ENCODE data around the gene TRAK1. TPM values are rescaled to one million over a fixed set of nuclear protein-coding genes. Genes with fewer than 3 reads are reported as not detected.

The TRAK1 gene
- total RNA-seq, 1 experiment from 2014 or later: 41.0 TPM

DNA sequence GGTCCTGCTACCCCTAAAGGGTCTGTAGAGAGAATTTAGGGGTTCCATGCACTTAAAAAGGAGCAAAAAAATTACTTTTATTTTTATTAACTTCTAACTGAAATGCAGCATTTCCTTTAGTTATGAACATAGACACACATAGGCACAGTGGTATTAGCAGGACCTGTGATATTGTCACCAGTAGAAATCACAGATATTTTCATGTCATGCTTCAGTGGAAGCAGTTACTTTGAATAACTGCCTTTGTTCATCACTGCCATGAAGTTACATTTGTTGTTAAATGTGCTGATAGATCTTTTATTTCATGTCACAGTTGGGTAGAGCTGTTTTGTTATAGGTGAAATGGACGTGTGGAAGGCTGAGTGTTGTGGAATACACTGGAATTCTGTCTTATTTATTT lies 37.4 kb downstream of the TRAK1 start (continued):
- TF ChIP-seq, protein P1, sequence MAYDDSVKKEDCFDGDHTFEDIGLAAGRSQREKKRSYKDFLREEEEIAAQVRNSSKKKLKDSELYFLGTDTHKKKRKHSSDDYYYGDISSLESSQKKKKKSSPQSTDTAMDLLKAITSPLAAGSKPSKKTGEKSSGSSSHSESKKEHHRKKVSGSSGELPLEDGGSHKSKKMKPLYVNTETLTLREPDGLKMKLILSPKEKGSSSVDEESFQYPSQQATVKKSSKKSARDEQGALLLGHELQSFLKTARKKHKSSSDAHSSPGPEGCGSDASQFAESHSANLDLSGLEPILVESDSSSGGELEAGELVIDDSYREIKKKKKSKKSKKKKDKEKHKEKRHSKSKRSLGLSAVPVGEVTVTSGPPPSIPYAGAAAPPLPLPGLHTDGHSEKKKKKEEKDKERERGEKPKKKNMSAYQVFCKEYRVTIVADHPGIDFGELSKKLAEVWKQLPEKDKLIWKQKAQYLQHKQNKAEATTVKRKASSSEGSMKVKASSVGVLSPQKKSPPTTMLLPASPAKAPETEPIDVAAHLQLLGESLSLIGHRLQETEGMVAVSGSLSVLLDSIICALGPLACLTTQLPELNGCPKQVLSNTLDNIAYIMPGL (CRISPR knock-in tag; IDR thresholded peaks at IDR 0.05): no peak
- TF ChIP-seq TEAD1 (CRISPR knock-in tag; IDR thresholded peaks at IDR 0.05) (no peak), GRHL2 (CRISPR knock-in tag; IDR thresholded peaks at IDR 0.05; ENCODE audit: insufficient replicate concordance, severe bottlenecking) (no peak)

DNA sequence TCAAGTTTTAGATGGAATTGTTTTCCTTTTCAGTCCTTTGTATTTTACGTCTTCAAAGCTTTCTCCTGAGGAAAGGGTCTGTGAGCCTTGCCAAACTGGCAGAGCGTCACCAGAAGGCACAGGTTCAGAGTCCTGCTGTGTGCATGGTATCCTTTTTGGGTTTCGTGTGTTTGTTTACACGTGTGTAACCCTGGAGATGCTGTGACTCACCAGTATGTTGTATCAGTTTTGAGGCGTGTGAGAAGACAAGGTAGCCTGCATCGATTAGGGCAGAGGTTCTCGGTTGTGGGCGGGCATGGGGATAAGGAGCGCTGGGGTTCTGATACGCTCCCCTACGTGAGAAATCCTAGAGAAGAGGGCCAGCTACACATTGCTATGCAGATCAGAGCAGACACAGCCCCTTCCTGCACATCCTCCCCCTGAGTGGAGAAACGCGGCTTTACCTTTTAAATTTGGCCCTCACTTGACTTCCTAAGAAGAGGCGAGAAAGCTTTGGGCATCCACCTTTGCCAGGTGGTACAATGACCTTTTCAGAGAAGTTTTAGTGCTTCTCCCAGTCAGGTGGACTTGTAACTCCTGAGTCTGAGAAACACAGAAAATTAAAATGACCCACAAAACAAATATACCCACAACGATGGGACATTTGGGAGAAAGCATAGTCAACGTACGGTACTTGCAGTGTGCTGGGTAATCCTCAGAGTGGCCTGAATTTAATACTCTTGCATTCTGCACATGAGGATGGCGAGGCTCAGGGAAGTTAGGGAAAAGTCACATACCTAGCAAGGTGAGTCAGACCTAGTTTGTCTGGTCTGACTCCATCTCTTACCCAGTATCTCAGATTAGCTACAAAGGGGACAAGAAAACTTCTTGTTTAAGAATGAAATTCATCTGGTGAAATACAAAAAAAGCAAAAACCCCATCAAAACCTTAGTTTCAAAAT lies 38.1 kb downstream of the TRAK1 start:
- no peaks in the 10 kb centered on the region for H3K27me3 Mint-ChIP-seq (ENCODE audit: low read depth)
- no peak overlapping the region for H3K4me3 Mint-ChIP-seq
- H3K36me3 Mint-ChIP-seq: peaks cover 5% of the 10 kb centered on the region
- TF ChIP-seq SMAD4 (CRISPR knock-in tag; IDR thresholded peaks at IDR 0.05) (no peak), FOXJ3 (CRISPR knock-in tag; IDR thresholded peaks at IDR 0.05; ENCODE audit: borderline replicate concordance) (no peak), ETV6 (CRISPR knock-in tag; IDR thresholded peaks at IDR 0.05) (no peak), FOXK1 (CRISPR knock-in tag; IDR thresholded peaks at IDR 0.05) (no peak), MYBL2 (CRISPR knock-in tag; IDR thresholded peaks at IDR 0.05) (no peak), FOXP1 (CRISPR knock-in tag; IDR thresholded peaks at IDR 0.05; ENCODE audit: borderline replicate concordance) (no peak), OVOL2 (CRISPR knock-in tag; IDR thresholded peaks at IDR 0.05; ENCODE audit: borderline replicate concordance) (no peak), ZNF138 (CRISPR knock-in tag; conservative IDR thresholded peaks at IDR 0.05) (no peak), ZNF263 (CRISPR knock-in tag; IDR thresholded peaks at IDR 0.05; ENCODE audit: low read depth) (no peak), MXD4 (CRISPR knock-in tag; IDR thresholded peaks at IDR 0.05; ENCODE audit: borderline replicate concordance) (no peak), JUN (CRISPR knock-in tag; IDR thresholded peaks at IDR 0.05) (no peak), TEAD1 (CRISPR knock-in tag; IDR thresholded peaks at IDR 0.05) (no peak)
- TF ChIP-seq, protein P2, sequence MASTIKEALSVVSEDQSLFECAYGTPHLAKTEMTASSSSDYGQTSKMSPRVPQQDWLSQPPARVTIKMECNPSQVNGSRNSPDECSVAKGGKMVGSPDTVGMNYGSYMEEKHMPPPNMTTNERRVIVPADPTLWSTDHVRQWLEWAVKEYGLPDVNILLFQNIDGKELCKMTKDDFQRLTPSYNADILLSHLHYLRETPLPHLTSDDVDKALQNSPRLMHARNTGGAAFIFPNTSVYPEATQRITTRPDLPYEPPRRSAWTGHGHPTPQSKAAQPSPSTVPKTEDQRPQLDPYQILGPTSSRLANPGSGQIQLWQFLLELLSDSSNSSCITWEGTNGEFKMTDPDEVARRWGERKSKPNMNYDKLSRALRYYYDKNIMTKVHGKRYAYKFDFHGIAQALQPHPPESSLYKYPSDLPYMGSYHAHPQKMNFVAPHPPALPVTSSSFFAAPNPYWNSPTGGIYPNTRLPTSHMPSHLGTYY (CRISPR knock-in tag; IDR thresholded peaks at IDR 0.05): no peak
- TF ChIP-seq, protein P3, sequence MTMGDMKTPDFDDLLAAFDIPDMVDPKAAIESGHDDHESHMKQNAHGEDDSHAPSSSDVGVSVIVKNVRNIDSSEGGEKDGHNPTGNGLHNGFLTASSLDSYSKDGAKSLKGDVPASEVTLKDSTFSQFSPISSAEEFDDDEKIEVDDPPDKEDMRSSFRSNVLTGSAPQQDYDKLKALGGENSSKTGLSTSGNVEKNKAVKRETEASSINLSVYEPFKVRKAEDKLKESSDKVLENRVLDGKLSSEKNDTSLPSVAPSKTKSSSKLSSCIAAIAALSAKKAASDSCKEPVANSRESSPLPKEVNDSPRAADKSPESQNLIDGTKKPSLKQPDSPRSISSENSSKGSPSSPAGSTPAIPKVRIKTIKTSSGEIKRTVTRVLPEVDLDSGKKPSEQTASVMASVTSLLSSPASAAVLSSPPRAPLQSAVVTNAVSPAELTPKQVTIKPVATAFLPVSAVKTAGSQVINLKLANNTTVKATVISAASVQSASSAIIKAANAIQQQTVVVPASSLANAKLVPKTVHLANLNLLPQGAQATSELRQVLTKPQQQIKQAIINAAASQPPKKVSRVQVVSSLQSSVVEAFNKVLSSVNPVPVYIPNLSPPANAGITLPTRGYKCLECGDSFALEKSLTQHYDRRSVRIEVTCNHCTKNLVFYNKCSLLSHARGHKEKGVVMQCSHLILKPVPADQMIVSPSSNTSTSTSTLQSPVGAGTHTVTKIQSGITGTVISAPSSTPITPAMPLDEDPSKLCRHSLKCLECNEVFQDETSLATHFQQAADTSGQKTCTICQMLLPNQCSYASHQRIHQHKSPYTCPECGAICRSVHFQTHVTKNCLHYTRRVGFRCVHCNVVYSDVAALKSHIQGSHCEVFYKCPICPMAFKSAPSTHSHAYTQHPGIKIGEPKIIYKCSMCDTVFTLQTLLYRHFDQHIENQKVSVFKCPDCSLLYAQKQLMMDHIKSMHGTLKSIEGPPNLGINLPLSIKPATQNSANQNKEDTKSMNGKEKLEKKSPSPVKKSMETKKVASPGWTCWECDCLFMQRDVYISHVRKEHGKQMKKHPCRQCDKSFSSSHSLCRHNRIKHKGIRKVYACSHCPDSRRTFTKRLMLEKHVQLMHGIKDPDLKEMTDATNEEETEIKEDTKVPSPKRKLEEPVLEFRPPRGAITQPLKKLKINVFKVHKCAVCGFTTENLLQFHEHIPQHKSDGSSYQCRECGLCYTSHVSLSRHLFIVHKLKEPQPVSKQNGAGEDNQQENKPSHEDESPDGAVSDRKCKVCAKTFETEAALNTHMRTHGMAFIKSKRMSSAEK (CRISPR knock-in tag; IDR thresholded peaks at IDR 0.05; ENCODE audit: borderline replicate concordance): no peak
- TF ChIP-seq, protein P4, sequence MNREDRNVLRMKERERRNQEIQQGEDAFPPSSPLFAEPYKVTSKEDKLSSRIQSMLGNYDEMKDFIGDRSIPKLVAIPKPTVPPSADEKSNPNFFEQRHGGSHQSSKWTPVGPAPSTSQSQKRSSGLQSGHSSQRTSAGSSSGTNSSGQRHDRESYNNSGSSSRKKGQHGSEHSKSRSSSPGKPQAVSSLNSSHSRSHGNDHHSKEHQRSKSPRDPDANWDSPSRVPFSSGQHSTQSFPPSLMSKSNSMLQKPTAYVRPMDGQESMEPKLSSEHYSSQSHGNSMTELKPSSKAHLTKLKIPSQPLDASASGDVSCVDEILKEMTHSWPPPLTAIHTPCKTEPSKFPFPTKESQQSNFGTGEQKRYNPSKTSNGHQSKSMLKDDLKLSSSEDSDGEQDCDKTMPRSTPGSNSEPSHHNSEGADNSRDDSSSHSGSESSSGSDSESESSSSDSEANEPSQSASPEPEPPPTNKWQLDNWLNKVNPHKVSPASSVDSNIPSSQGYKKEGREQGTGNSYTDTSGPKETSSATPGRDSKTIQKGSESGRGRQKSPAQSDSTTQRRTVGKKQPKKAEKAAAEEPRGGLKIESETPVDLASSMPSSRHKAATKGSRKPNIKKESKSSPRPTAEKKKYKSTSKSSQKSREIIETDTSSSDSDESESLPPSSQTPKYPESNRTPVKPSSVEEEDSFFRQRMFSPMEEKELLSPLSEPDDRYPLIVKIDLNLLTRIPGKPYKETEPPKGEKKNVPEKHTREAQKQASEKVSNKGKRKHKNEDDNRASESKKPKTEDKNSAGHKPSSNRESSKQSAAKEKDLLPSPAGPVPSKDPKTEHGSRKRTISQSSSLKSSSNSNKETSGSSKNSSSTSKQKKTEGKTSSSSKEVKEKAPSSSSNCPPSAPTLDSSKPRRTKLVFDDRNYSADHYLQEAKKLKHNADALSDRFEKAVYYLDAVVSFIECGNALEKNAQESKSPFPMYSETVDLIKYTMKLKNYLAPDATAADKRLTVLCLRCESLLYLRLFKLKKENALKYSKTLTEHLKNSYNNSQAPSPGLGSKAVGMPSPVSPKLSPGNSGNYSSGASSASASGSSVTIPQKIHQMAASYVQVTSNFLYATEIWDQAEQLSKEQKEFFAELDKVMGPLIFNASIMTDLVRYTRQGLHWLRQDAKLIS (CRISPR knock-in tag; IDR thresholded peaks at IDR 0.05; ENCODE audit: borderline replicate concordance): no peak
- TF ChIP-seq, protein P5, sequence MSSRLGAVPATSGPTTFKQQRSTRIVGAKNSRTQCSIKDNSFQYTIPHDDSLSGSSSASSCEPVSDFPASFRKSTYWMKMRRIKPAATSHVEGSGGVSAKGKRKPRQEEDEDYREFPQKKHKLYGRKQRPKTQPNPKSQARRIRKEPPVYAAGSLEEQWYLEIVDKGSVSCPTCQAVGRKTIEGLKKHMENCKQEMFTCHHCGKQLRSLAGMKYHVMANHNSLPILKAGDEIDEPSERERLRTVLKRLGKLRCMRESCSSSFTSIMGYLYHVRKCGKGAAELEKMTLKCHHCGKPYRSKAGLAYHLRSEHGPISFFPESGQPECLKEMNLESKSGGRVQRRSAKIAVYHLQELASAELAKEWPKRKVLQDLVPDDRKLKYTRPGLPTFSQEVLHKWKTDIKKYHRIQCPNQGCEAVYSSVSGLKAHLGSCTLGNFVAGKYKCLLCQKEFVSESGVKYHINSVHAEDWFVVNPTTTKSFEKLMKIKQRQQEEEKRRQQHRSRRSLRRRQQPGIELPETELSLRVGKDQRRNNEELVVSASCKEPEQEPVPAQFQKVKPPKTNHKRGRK (CRISPR knock-in tag; IDR thresholded peaks at IDR 0.05; ENCODE audit: borderline replicate concordance): no peak
- TF ChIP-seq, protein P6, sequence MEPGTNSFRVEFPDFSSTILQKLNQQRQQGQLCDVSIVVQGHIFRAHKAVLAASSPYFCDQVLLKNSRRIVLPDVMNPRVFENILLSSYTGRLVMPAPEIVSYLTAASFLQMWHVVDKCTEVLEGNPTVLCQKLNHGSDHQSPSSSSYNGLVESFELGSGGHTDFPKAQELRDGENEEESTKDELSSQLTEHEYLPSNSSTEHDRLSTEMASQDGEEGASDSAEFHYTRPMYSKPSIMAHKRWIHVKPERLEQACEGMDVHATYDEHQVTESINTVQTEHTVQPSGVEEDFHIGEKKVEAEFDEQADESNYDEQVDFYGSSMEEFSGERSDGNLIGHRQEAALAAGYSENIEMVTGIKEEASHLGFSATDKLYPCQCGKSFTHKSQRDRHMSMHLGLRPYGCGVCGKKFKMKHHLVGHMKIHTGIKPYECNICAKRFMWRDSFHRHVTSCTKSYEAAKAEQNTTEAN (CRISPR knock-in tag; IDR thresholded peaks at IDR 0.05): no peak
- TF ChIP-seq, protein P7, sequence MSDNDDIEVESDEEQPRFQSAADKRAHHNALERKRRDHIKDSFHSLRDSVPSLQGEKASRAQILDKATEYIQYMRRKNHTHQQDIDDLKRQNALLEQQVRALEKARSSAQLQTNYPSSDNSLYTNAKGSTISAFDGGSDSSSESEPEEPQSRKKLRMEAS (CRISPR knock-in tag; IDR thresholded peaks at IDR 0.05): no peak
- peak overlapping the region; percentile 69 for H3K27ac Mint-ChIP-seq
- POLR2A ChIA-PET: no interaction called here
- ATAC-seq: no peak; the same call in 1 of the 2 replicates
- H3K9me3 Mint-ChIP-seq: no peaks in the 10 kb centered on the region
- DNase-seq (ENCODE audit: low spot score): no peak
- peaks cover 3% of the 10 kb centered on the region for H3K4me1 Mint-ChIP-seq
- CTCF ChIA-PET: interaction anchor here (0.8 to 3.6 kb wide), 2 partner anchors 60 to 62 kb away, joined by 3 to 28 read pairs; no protein-coding TSS in a partner anchor
